Stomach (tissue), 9 donors: ENCODE measurements around the gene ANKRD6. TPM values are rescaled to one million over a fixed set of nuclear protein-coding genes. Genes with fewer than 3 reads are reported as not detected.
"Not testable (repeated sequence)": the region's sequence is repeated elsewhere in the genome, so short reads cannot be mapped to it uniquely, and the experiment has no call there.

Experiments used
- DNase-seq, 2 donors: peaks; one replicate each; pipeline versions ENCODE4 v3.0.0 to v3.0.0-alpha.2; 2013 to 2019
- H3K27ac ChIP-seq, 5 donors: fragments of 200-600 bp in 4 of 5; sonication (generic) in 4 of 5; one replicate each; pipeline ENCODE4 v1.5.1; 2013 to 2019; ENCODE audit warnings: mild to moderate bottlenecking in 1 of 5, moderate library complexity in 1 of 5
- H3K27me3 ChIP-seq, 3 donors: fragments of 200-600 bp; sonication (generic); one replicate each; pipeline ENCODE4 v1.5.1; 2017 to 2019; ENCODE audit warnings: mixed run types in 1 of 3
- H3K36me3 ChIP-seq, 4 donors: fragments of 200-600 bp; sonication (generic); 1 replicate in 3 of 4; 2 replicates in 1 of 4; pipeline ENCODE4 v1.5.1; 2016 to 2019
- H3K4me1 ChIP-seq, 4 donors: fragments of 200-600 bp; sonication (generic); one replicate each; pipeline ENCODE4 v1.5.1; 2016 to 2019
- H3K4me3 ChIP-seq, 4 donors: fragments of 200-600 bp; sonication (generic) in 3 of 4; one replicate each; pipeline ENCODE4 v1.5.1; 2016 to 2019; ENCODE audit warnings: mild to moderate bottlenecking in 1 of 4
- H3K9me3 ChIP-seq, 4 donors: fragments of 200-600 bp; sonication (generic); one replicate each; pipeline ENCODE4 v1.5.1; 2016 to 2019
- EP300 ChIP-seq: sonication (generic); formaldehyde crosslinking; IDR thresholded peaks from one replicate; pipeline ENCODE4 v1.6.1; 2017; ENCODE audit warnings: antibody characterized with exemption
- POLR2A ChIP-seq, 4 donors: fragments of 450-650 bp; IDR thresholded peaks; one replicate each; pipeline ENCODE4 v1.6.1; 2016; ENCODE audit warnings: antibody characterized with exemption in 4 of 4, control low read depth in 2 of 4, mild to moderate bottlenecking in 1 of 4, moderate library complexity in 1 of 4
- POLR2AphosphoS5 ChIP-seq, 3 donors: sonication (generic); formaldehyde crosslinking; IDR thresholded peaks; one replicate each; pipeline ENCODE4 v1.6.1; 2016; ENCODE audit warnings: antibody characterized with exemption in 3 of 3
- WGBS, 5 donors: extraction: QIAGEN DNeasy Blood & Tissue Kit in 3 of 5; methylation state at CpG; one replicate each; pipeline versions ENCODE4 v1.1.5 to v1.1.7; 2013 to 2018; 5-methylcytosine and 5-hydroxymethylcytosine counted together
- intact Hi-C: fragments of 100-400 bp; cut with DNase I; formaldehyde crosslinking; loops from one replicate; pipeline ENCODE4 v1.15.1; 2023; ENCODE audit warnings: low total_unique reads
- polyA plus RNA-seq, 3 donors: library from polyadenylated mRNA; stranded (reverse); fragments of 200-250 nt; gene quantifications; one replicate each; pipeline ENCODE4 v1.2.3, GENCODE V29; 2013
- total RNA-seq, 5 donors: library from RNA; depleted of rRNA; stranded (reverse); fragments of >200 nt; gene quantifications; one replicate each; pipeline versions ENCODE4 v1.1.0 to v1.2.3, GENCODE V29; 2014 to 2016
- TF ChIP-seq, protein P1 (sequence below), 7 experiments: fragments of 450-650 bp in 4 of 7; fragments of 200-600 bp in 3 of 7; sonication (generic) in 3 of 7; IDR thresholded peaks; one replicate each; pipeline ENCODE4 v1.5.1; 2016 to 2019; ENCODE audit warnings: antibody characterized with exemption in 7 of 7, control low read depth in 2 of 7, mild to moderate bottlenecking in 1 of 7
- donor health status: healthy with polysubstance abuse.
- donor health status: Bipolar disorder and iron deficiency.
- donor health status: healthy.

Gene ANKRD6
- total and polyA plus RNA-seq, 8 donors: 2.1 to 145 (median 6.1) TPM

DNA sequence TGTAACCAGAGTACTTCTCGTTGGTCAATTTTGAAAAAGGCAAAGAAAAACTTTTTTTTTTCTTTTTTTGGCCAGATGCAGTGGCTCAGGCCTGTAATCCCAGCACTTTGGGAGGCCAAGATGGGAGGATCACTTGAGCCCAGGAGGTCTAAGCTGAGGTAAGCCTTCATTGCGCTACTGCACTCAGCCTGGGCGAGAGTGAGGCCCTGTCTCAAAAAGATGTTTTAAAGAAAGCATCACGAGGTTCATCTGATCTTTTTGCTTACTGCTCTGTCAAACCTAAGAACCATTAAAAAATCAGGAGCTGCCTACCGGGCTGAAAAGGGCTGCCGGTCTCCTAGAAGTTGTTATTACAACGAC lies 205.0 kb downstream of the ANKRD6 start:
- H3K27me3 ChIP-seq: no peaks in the 10 kb centered on the region
- peak overlapping the region; percentile 88 to 98 (median 95) for H3K27ac ChIP-seq
- H3K4me3 ChIP-seq: peak overlapping the region; percentile 56 to 74 (median 66)
- TF ChIP-seq, protein P1, sequence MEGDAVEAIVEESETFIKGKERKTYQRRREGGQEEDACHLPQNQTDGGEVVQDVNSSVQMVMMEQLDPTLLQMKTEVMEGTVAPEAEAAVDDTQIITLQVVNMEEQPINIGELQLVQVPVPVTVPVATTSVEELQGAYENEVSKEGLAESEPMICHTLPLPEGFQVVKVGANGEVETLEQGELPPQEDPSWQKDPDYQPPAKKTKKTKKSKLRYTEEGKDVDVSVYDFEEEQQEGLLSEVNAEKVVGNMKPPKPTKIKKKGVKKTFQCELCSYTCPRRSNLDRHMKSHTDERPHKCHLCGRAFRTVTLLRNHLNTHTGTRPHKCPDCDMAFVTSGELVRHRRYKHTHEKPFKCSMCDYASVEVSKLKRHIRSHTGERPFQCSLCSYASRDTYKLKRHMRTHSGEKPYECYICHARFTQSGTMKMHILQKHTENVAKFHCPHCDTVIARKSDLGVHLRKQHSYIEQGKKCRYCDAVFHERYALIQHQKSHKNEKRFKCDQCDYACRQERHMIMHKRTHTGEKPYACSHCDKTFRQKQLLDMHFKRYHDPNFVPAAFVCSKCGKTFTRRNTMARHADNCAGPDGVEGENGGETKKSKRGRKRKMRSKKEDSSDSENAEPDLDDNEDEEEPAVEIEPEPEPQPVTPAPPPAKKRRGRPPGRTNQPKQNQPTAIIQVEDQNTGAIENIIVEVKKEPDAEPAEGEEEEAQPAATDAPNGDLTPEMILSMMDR (IDR thresholded peaks at IDR 0.05): no peak
- TF ChIP-seq POLR2A (IDR thresholded peaks at IDR 0.05) (no peak), EP300 (no peak), POLR2AphosphoS5 (IDR thresholded peaks at IDR 0.05) (no peak)
- peaks cover 8 to 25% (median 14%) of the 10 kb centered on the region in 4 donors for H3K4me1 ChIP-seq
- H3K36me3 ChIP-seq: peaks cover 3 to 45% (median 38%) of the 10 kb centered on the region in 4 donors
- intact Hi-C loops: no loop called here
- no peaks in the 10 kb centered on the region for H3K9me3 ChIP-seq
- 9 to 11% (median 9%) methylated on average over 7 of the region's 7 CpGs for WGBS, 5 donors
- no peak for DNase-seq

DNA sequence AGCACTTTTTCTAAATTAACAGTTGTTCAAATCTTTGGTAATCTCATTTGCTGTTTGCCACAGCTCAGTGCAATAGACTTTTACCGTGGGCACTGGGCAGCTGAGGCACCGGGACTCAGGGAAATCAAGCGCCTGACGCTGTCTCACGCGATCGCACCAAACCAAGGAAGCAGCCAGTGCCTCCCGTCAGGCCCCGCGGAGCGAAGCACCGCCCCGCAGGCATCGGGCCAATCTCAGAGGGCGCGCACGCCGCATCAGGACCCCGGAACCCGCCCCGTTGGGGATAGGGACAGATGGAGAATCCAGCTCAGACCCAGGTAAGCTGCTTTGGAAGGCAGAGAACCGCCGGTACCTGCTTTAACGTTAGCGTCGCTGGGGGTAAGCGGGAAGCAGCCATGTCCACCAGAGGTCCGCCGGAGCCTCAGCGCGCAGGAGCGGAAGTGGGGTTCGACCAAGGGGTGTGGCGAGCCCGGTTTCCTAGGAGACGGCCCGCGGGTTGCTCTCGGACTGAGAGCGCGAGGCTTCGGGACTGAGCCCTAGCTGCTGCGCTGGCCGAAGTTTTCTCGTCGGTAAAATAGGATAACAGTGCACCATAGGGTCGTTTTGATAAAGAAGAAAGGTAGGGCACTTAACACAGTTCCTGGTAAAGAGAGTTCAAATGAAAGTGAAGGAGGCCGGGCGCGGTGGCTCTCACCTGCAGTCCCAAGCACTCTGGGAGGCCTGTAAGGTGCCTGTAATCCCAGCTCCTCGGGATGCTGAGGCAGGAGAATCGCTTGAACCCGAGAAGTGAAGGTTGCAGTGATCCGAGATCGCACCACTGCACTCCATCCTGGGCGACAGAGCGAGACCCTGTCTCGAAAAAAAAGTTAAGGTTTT lies 205.6 kb downstream of the ANKRD6 start, which contains the start of gene LYRM2:
Gene LYRM2, minus strand, starts transcription at position 428 of the 876 bp plus-strand sequence. Its CDS starts 31 bp downstream, at position 397.
- Histone ChIP-seq H3K4me3 (peak within 1 kb of the TSS; percentile 56 to 74 (median 66)), H3K27ac (peak within 1 kb of the TSS; percentile 88 to 98 (median 95)), H3K9me3 (no peaks in the 10 kb centered on the region), H3K4me1 (peaks cover 8 to 25% (median 14%) of the 10 kb centered on the region in 4 donors), H3K27me3 (no peaks in the 10 kb centered on the region), H3K36me3 (peaks cover 3 to 51% (median 42%) of the 10 kb centered on the region in 4 donors)
- peak; percentile 95 to 98 for DNase-seq
- intact Hi-C loops: no loop called here
- TF ChIP-seq, protein P1 (IDR thresholded peaks at IDR 0.05): peak in 1 of 7 experiments; percentile 16
- peak in 1 of 4 donors; percentile 75 for TF ChIP-seq POLR2A (IDR thresholded peaks at IDR 0.05)
- TF ChIP-seq POLR2AphosphoS5 (IDR thresholded peaks at IDR 0.05): peak; percentile 60 to 98 (median 90)
- TF ChIP-seq EP300: no peak
- 1 to 2% (median 2%) methylated on average over 51 to 58 of the region's 58 CpGs for WGBS, 5 donors

DNA sequence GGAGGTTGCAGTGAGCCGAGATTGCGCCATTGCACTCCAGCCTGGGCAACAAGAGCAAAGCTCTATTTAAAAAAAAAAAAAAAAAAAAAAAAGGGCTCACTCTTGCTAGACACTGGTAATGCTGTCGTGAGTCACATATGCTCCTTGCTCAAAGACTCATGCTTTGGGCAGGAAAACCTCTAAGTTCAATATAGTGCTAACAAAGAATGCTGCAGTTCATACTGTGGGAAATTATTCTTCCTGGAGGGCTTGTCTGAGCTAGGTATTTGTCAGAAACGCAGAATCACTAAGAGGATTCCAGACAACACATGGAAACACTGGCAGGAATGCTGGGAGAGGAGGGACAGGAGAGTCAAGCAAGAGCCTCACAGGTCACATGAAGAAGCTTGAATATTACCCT lies 207.9 kb downstream of the ANKRD6 start:
- Histone ChIP-seq H3K9me3 (no peaks in the 10 kb centered on the region), H3K4me1 (peaks cover 8 to 25% (median 14%) of the 10 kb centered on the region in 4 donors), H3K27ac (no peak overlapping the region), H3K27me3 (no peaks in the 10 kb centered on the region), H3K4me3 (no peak overlapping the region), H3K36me3 (peaks cover 0 to 56% (median 51%) of the 10 kb centered on the region in 4 donors)
- TF ChIP-seq, protein P1 (IDR thresholded peaks at IDR 0.05): no peak
- TF ChIP-seq EP300: no peak
- TF ChIP-seq POLR2A (IDR thresholded peaks at IDR 0.05): no peak
- no peak for TF ChIP-seq POLR2AphosphoS5 (IDR thresholded peaks at IDR 0.05)
- DNase-seq: no peak
- 91 to 97% (median 95%) methylated on average over 4 of the region's 4 CpGs for WGBS, 5 donors
- intact Hi-C loops: no loop called here

DNA sequence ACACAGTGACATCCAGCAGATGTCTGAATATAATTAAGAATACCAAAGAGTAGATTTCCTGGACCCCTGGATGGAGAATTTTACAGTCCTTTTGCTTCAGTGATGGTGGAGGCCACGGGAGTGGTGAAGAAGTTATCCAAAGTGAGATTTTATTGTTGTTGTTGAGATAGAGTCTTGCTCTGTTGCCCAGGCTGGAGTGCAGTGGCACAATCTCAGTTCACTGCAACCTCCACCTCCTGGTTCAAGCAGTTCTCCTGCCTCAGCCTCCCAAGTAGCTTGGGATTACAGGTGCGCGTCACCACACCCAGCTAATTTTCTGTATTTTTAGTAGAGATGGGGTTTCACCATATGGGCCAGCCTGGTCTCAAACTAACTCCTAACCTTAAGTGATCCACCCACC lies 208.6 kb downstream of the ANKRD6 start:
- H3K27ac ChIP-seq, H3K9me3 ChIP-seq, H3K27me3 ChIP-seq, H3K4me3 ChIP-seq, DNase-seq, intact Hi-C loops: not testable (repeated sequence)
- peaks cover 6 to 56% (median 51%) of the 10 kb centered on the region in 4 donors for H3K36me3 ChIP-seq
- 95 to 100% (median 97%) methylated on average over 3 of the region's 3 CpGs for WGBS, 5 donors
- peaks cover 8 to 25% (median 14%) of the 10 kb centered on the region in 4 donors for H3K4me1 ChIP-seq
